GM12878 (cell line): ENCODE data around the gene HIRIP3. TPM values are rescaled to one million over a fixed set of nuclear protein-coding genes. Genes with fewer than 3 reads are reported as not detected.

Experiments used
- ATAC-seq: fragments of 200-7000 bp; cut with Tn5 transposase; 3 replicates; pipeline ENCODE4 v1.9.1; 2020; ENCODE audit warnings: mild to moderate bottlenecking, moderate library complexity
- BruUV-seq: library from RNA; stranded (reverse); fragments of 400-500 nt; replicated peaks from 2 replicates; lab custom pipeline; 2021; lab: Mats Ljungman, UMichigan
- CTCF ChIA-PET: fragments of 300-600 bp; sonication (Branson Sonifier 250); formaldehyde crosslinking; extraction: SDS; loops from one replicate; lab custom pipeline; 2021; ENCODE audit warnings: inconsistent platforms; lab: Yijun Ruan, JAX
- POLR2A ChIA-PET: fragments of 350-600 bp; formaldehyde crosslinking; extraction: SDS; loops from one replicate; lab custom pipeline; 2021; ENCODE audit warnings: inconsistent platforms; lab: Charles Lee
- RAD21 ChIA-PET: fragments of 300-600 bp; sonication (Branson Sonifier 250); formaldehyde crosslinking; loops from one replicate; lab custom pipeline; 2023; ENCODE audit warnings: antibody characterized with exemption; ENCODE audit not compliant: unreplicated experiment; lab: Charles Lee
- SMC1A ChIA-PET: fragments of 300-600 bp; sonication (Branson Sonifier 250); formaldehyde crosslinking; loops from one replicate; lab custom pipeline; 2023; ENCODE audit not compliant: unreplicated experiment, uncharacterized antibody; lab: Charles Lee
- DNase-seq: peaks from one replicate; pipeline ENCODE4 v3.0.0-alpha.2; 2011; ENCODE audit warnings: low read depth, low spot score
- FAIRE-seq: peaks from 3 replicates; lab custom pipeline; 2011; peaks lifted over from hg19 to GRCh38; lab: Jason Lieb, UNC
- H2AFZ ChIP-seq: 2 replicates; pipeline ENCODE4 v1.6.0; 2011; ENCODE audit warnings: low read depth, low read length, control low read depth; ENCODE audit not compliant: control insufficient read depth
- H3K27ac ChIP-seq: 2 replicates; pipeline ENCODE4 v1.5.1; 2011; ENCODE audit warnings: control low read depth; ENCODE audit not compliant: control insufficient read depth, insufficient read depth
- H3K27me3 ChIP-seq, 2 experiments: replicated peaks in 1 of 2; 2 replicates each; pipeline versions ENCODE4 v1.6.0 to v1.6.1; 2011; ENCODE audit warnings: low read length in 1 of 2; ENCODE audit not compliant: control insufficient read depth in 2 of 2, insufficient read depth in 2 of 2
- H3K36me3 ChIP-seq, 2 experiments: 2 replicates each; pipeline ENCODE4 v1.5.1; 2011; ENCODE audit warnings: low read length in 1 of 2; ENCODE audit not compliant: control insufficient read depth in 2 of 2, insufficient read depth in 2 of 2
- H3K4me1 ChIP-seq: 2 replicates; pipeline ENCODE4 v1.6.1; 2011; ENCODE audit warnings: mild to moderate bottlenecking, low read length, moderate library complexity, mixed read lengths; ENCODE audit not compliant: control insufficient read depth, insufficient read depth
- H3K4me2 ChIP-seq: 2 replicates; pipeline ENCODE4 v1.6.0; 2011; ENCODE audit warnings: control low read depth; ENCODE audit not compliant: control insufficient read depth, insufficient read depth
- H3K4me3 ChIP-seq: fragments of 200-600 bp; sonication (generic); 2 replicates; pipeline ENCODE4 v1.5.1; 2016
- H3K79me2 ChIP-seq: 2 replicates; pipeline ENCODE4 v1.6.0; 2011; ENCODE audit warnings: low read length; ENCODE audit not compliant: control insufficient read depth, insufficient read depth
- H3K9ac ChIP-seq: 2 replicates; pipeline ENCODE4 v1.8.0; 2011; ENCODE audit warnings: low read length, control low read depth, mixed read lengths; ENCODE audit not compliant: control insufficient read depth, insufficient read depth
- H3K9me3 ChIP-seq: replicated peaks from 3 replicates; pipeline ENCODE4 v1.5.1; 2011; ENCODE audit warnings: mild to moderate bottlenecking, low read length; ENCODE audit not compliant: control insufficient read depth, insufficient read depth
- H4K20me1 ChIP-seq: 2 replicates; pipeline ENCODE4 v1.6.0; 2011; ENCODE audit not compliant: control insufficient read depth, insufficient read depth
- BHLHE40 ChIP-seq, 2 experiments: fragments of 450-650 bp in 1 of 2; IDR thresholded peaks; 2 replicates each; pipeline ENCODE4 v1.6.1; 2011 to 2017; ENCODE audit warnings: low read depth in 2 of 2, borderline replicate concordance in 1 of 2, improper control_type of control experiment in 1 of 2, low read length in 1 of 2, mild to moderate bottlenecking in 1 of 2
- CHD4 ChIP-seq: fragments of 200-600 bp; sonication (generic); IDR thresholded peaks from 2 replicates; pipeline ENCODE4 v1.6.1; 2016; ENCODE audit warnings: mild to moderate bottlenecking
- CREM ChIP-seq: IDR thresholded peaks from 2 replicates; pipeline ENCODE4 v1.6.1; 2014; ENCODE audit warnings: antibody characterized with exemption, low read depth
- DPF2 ChIP-seq: fragments of 450-650 bp; IDR thresholded peaks from 2 replicates; pipeline ENCODE4 v1.6.1; 2017; ENCODE audit warnings: mild to moderate bottlenecking
- EGR1 ChIP-seq, 2 experiments: IDR thresholded peaks; 1 replicate in 1 of 2; 2 replicates in 1 of 2; pipeline ENCODE4 v1.6.1; 2011 to 2012; ENCODE audit warnings: low read depth in 2 of 2, low read length in 2 of 2, borderline replicate concordance in 1 of 2, mild to moderate bottlenecking in 1 of 2, moderate library complexity in 1 of 2
- EP300 ChIP-seq, 2 experiments: fragments of 150-350 bp in 1 of 2; IDR thresholded peaks; 2 replicates each; pipeline ENCODE4 v1.6.1; 2011 to 2012; ENCODE audit warnings: low read depth in 2 of 2, low read length in 2 of 2, borderline replicate concordance in 1 of 2, improper control_type of control experiment in 1 of 2, inconsistent platforms in 1 of 2; ENCODE audit not compliant: control insufficient read depth in 1 of 2
- NFIC ChIP-seq: IDR thresholded peaks from 2 replicates; pipeline ENCODE4 v1.6.1; 2012; ENCODE audit warnings: low read depth, mild to moderate bottlenecking, inconsistent platforms, low read length, moderate library complexity
- PKNOX1 ChIP-seq: fragments of 450-650 bp; IDR thresholded peaks from 2 replicates; pipeline ENCODE4 v1.6.1; 2016; ENCODE audit warnings: mild to moderate bottlenecking
- PML ChIP-seq: IDR thresholded peaks from 2 replicates; pipeline ENCODE4 v1.6.1; 2012; ENCODE audit warnings: low read length, inconsistent platforms
- WGBS: methylation state at CpG from one replicate; pipeline ENCODE4 v1.1.6; 2016; ENCODE audit warnings: low lambda C conversion rate; ENCODE audit not compliant: insufficient replicate concordance, insufficient coverage; ENCODE audit errors: missing lambda C conversion rate; 5-methylcytosine and 5-hydroxymethylcytosine counted together
- in situ Hi-C: fragments of 300-500 bp; cut with MboI; formaldehyde crosslinking; loops from 9 replicates; pipeline ENCODE4 v1.14.3; 2018; ENCODE audit warnings: mixed read lengths
- intact Hi-C: fragments of 100-400 bp; cut with micrococcal nuclease; formaldehyde crosslinking; loops from one replicate; pipeline ENCODE4 v1.14.2; 2022; ENCODE audit not compliant: unreplicated experiment
- polyA plus RNA-seq, 11 experiments: library from polyadenylated mRNA; depleted of rRNA in 4 of 11; unstranded in 6 of 11; stranded (reverse) in 5 of 11; fragments of >200 nt; fragmentation: Nextera tagmentation in 4 of 11; fragmentation: Illumina TruSeq in 1 of 11; extraction: Ambion mirVana in 4 of 11; extraction: Trizol in 1 of 11; gene quantifications; 1 replicate in 1 of 11; 2 replicates in 10 of 11; pipeline versions ENCODE4 v1.2.1 to v1.2.3, GENCODE V29; 2011 to 2016; ENCODE audit warnings: inconsistent platforms in 2 of 11, missing spikeins in 2 of 11, low read depth in 1 of 11
- total RNA-seq, 4 experiments: library from RNA; depleted of rRNA in 3 of 4; stranded (reverse); fragments of >200 nt in 3 of 4; fragmentation: Illumina TruSeq in 1 of 4; extraction: Trizol in 1 of 4; gene quantifications; 2 replicates each; pipeline versions ENCODE4 v1.2.1 to v1.2.3, GENCODE V29; 2013 to 2021
- TF ChIP-seq, protein P1 (sequence below): fragments of 150-350 bp; IDR thresholded peaks from 2 replicates; pipeline ENCODE4 v1.6.1; 2016; ENCODE audit warnings: low read depth, low read length

The HIRIP3 gene
- total and polyA plus RNA-seq, 10 of the 15 experiments (the other 5 are each of a cell fraction or from before 2014, with no cell fraction given), result 4.1 to 43.5 (median 23.9) TPM

GRCh38 chr16:30040221-30040620 lies 44.8 kb upstream of the HIRIP3 start:
- ATAC-seq, result no peak
- no peak overlapping the region for H3K4me2 ChIP-seq

DNA sequence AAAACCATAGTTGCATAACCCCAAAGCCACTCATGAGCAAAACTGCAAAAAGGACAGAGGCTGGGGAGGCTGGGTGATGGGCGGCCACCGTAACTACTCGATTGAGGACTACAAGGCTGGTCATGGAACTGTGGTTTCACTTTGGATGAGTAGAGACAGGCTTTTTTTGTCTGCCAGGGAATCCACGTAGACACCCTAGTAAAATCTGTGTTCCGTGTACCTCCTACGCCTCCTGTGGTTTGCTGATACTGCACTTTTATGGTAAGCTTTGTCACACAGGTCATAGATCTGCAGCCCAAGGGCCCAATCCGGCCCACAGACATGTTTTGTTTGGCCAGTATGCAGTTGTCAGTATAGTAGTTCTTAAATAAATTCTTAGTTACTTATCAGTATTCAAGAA lies 37.9 kb upstream of the HIRIP3 start:
- in situ Hi-C loops (no loop called here), intact Hi-C loops (no loop called here)
- H2AFZ ChIP-seq, result no peak overlapping the region
- H3K4me2 ChIP-seq, result peak overlapping the region; percentile 71
- H3K4me3 ChIP-seq, result no peak overlapping the region
- CTCF ChIA-PET, result interaction anchor here (0.6 to 2.3 kb wide), 16 partner anchors 8 to 165 kb away, joined by 3 to 21 read pairs (median 4); partner anchors contain the start of genes ALDOA, C16orf92, HIRIP3 and INO80E
- peaks cover 13% of the 10 kb centered on the region for H3K4me1 ChIP-seq
- no peak overlapping the region for H3K9ac ChIP-seq
- H3K36me3 ChIP-seq, result no peaks in the 10 kb centered on the region
- POLR2A ChIA-PET, result no interaction called here
- no TSS peak for BruUV-seq
- WGBS, result 6% methylated on average over 6 of the region's 7 CpGs
- FAIRE-seq, result no peak
- SMC1A ChIA-PET, result interaction anchor here (0.6 to 1.3 kb wide), 5 partner anchors 10 to 92 kb away, joined by 3 read pairs; partner anchors contain the start of gene C16orf92
- H3K27ac ChIP-seq, result no peak overlapping the region
- RAD21 ChIA-PET, result interaction anchor here (0.6 to 2.7 kb wide), 4 partner anchors 16 to 580 kb away, joined by 3 to 9 read pairs (median 4); no protein-coding TSS in a partner anchor
- peaks cover 6 to 10% of the 10 kb centered on the region in 2 experiments; a peak in 3 of 4 replicates for H3K27me3 ChIP-seq
- H3K9me3 ChIP-seq, result no peaks in the 10 kb centered on the region
- DNase-seq, result no peak
- H3K79me2 ChIP-seq, result no peaks in the 10 kb centered on the region
- ATAC-seq, result peak; percentile 44
- no peaks in the 10 kb centered on the region for H4K20me1 ChIP-seq
- TF ChIP-seq NFIC (no peak), BHLHE40 (IDR thresholded peaks at IDR 0.05; ENCODE audit: borderline replicate concordance in 1 of 2, low read depth in 2 of 2, low read length in 1 of 2) (no peak), PML (no peak), CREM (peak; percentile 39; the same call in 1 of the 2 replicates), DPF2 (no peak), EP300 (IDR thresholded peaks at IDR 0.05; ENCODE audit: borderline replicate concordance in 1 of 2, control insufficient read depth in 1 of 2, low read depth in 2 of 2, low read length in 2 of 2) (no peak), EGR1 (IDR thresholded peaks at IDR 0.05; ENCODE audit: borderline replicate concordance in 1 of 2, low read depth in 2 of 2, low read length in 2 of 2) (peak in 1 of 2 experiments; percentile 27; a peak in 1 of 3 replicates)
- TF ChIP-seq, protein P1, sequence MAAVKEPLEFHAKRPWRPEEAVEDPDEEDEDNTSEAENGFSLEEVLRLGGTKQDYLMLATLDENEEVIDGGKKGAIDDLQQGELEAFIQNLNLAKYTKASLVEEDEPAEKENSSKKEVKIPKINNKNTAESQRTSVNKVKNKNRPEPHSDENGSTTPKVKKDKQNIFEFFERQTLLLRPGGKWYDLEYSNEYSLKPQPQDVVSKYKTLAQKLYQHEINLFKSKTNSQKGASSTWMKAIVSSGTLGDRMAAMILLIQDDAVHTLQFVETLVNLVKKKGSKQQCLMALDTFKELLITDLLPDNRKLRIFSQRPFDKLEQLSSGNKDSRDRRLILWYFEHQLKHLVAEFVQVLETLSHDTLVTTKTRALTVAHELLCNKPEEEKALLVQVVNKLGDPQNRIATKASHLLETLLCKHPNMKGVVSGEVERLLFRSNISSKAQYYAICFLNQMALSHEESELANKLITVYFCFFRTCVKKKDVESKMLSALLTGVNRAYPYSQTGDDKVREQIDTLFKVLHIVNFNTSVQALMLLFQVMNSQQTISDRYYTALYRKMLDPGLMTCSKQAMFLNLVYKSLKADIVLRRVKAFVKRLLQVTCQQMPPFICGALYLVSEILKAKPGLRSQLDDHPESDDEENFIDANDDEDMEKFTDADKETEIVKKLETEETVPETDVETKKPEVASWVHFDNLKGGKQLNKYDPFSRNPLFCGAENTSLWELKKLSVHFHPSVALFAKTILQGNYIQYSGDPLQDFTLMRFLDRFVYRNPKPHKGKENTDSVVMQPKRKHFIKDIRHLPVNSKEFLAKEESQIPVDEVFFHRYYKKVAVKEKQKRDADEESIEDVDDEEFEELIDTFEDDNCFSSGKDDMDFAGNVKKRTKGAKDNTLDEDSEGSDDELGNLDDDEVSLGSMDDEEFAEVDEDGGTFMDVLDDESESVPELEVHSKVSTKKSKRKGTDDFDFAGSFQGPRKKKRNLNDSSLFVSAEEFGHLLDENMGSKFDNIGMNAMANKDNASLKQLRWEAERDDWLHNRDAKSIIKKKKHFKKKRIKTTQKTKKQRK, result no peak

More at GRCh38 chr16:30040221-30040620, 44.8 kb upstream of the HIRIP3 start:
- RAD21 ChIA-PET, result interaction anchor here (1.1 kb wide), 1 partner anchor 40 kb away, joined by 3 read pairs; no protein-coding TSS in a partner anchor
- in situ Hi-C loops, result no loop called here
- intact Hi-C loops, result no loop called here
- CTCF ChIA-PET, result interaction anchor here (1.0 kb wide), 1 partner anchor 15 kb away, joined by 4 read pairs; no protein-coding TSS in a partner anchor
- Histone ChIP-seq H2AFZ (no peak overlapping the region), H3K4me3 (no peak overlapping the region), H3K9ac (no peak overlapping the region), H3K27ac (no peak overlapping the region), H3K27me3 (no peaks in the 10 kb centered on the region), H3K36me3 (no peaks in the 10 kb centered on the region), H4K20me1 (no peaks in the 10 kb centered on the region), H3K4me1 (peaks cover 3% of the 10 kb centered on the region; the same call in 1 of the 2 replicates), H3K79me2 (no peaks in the 10 kb centered on the region), H3K9me3 (no peaks in the 10 kb centered on the region)
- TF ChIP-seq CHD4, result no peak
- peak; percentile 54; the same call in 1 of the 2 replicates for TF ChIP-seq PKNOX1
- DNase-seq, result no peak
- 7% methylated on average over 5 of the region's 5 CpGs for WGBS
- POLR2A ChIA-PET, result interaction anchor here (1.0 kb wide), 1 partner anchor 17 kb away, joined by 3 read pairs; no protein-coding TSS in a partner anchor
- FAIRE-seq, result no peak
- BruUV-seq, result no TSS peak
- SMC1A ChIA-PET, result no interaction called here
